HG03139 (cell line): ENCODE measurements around the gene PFKL.

Source experiments
- ATAC-seq: cut with Tn5 transposase; IDR thresholded peaks from one replicate; pipeline ENCODE4 v1.9.1; 2021; ENCODE audit not compliant: unreplicated experiment

Gene PFKL

GRCh38 chr21:44299458-44300261 lies at the start of gene PFKL:
Gene PFKL, plus strand, starts transcription at chr21:44300053. Its CDS starts 53 bp downstream, at chr21:44300106.
- ATAC-seq: peak; percentile 38

- no peak for ATAC-seq
These were observed 45.8 kb upstream of the PFKL start for GRCh38 chr21:44253832-44254710.

- ATAC-seq: no peak
These were observed 44.3 kb upstream of the PFKL start for GRCh38 chr21:44255511-44255981.

- no peak for ATAC-seq
These were observed 41.7 kb upstream of the PFKL start for GRCh38 chr21:44258056-44258725.

GRCh38 chr21:44259082-44259705 lies 40.7 kb upstream of the PFKL start:
- ATAC-seq: no peak

- no peak for ATAC-seq
These were observed 39.8 kb upstream of the PFKL start for GRCh38 chr21:44260066-44260465.

- no peak for ATAC-seq
These were observed 38.8 kb upstream of the PFKL start for GRCh38 chr21:44260791-44261631.

- ATAC-seq: no peak
These were observed 38.1 kb upstream of the PFKL start, which contains the start of gene DNMT3L for GRCh38 chr21:44261675-44262295. Gene DNMT3L, minus strand, starts transcription at chr21:44261897. Its CDS starts 638 bp downstream, at chr21:44261259.

GRCh38 chr21:44262338-44263056 lies 37.4 kb upstream of the PFKL start:
- ATAC-seq: no peak

GRCh38 chr21:44263221-44263760 lies 36.6 kb upstream of the PFKL start:
- ATAC-seq: no peak

- no peak for ATAC-seq
These were observed 36.1 kb upstream of the PFKL start for GRCh38 chr21:44263768-44264167.

- no peak for ATAC-seq
These were observed 34.1 kb upstream of the PFKL start for GRCh38 chr21:44265734-44266270.

- no peak for ATAC-seq
These were observed 32.2 kb upstream of the PFKL start for GRCh38 chr21:44267655-44268142.

GRCh38 chr21:44269090-44269489 lies 30.8 kb upstream of the PFKL start:
- ATAC-seq: no peak

GRCh38 chr21:44271558-44272283 lies 28.1 kb upstream of the PFKL start:
- no peak for ATAC-seq

- ATAC-seq: no peak
These were observed 27.5 kb upstream of the PFKL start for GRCh38 chr21:44272284-44272858.

GRCh38 chr21:44273046-44273445 lies 26.8 kb upstream of the PFKL start:
- no peak for ATAC-seq
